DOHH2 (cell line): ENCODE data around the gene PQBP1.

Experiments used
- CTCF ChIP-seq: fragments of 200-600 bp; sonication (generic); IDR thresholded peaks from one replicate; pipeline ENCODE4 v1.5.1; 2014; ENCODE audit warnings: antibody characterized with exemption, mild to moderate bottlenecking, low read depth, low read length; ENCODE audit not compliant: poor library complexity, severe bottlenecking
- EZH2phosphoT487 ChIP-seq: fragments of 200-600 bp; sonication (generic); IDR thresholded peaks from 2 replicates; pipeline ENCODE4 v1.6.1; 2017; ENCODE audit warnings: borderline replicate concordance, mild to moderate bottlenecking, antibody characterized with exemption, low read length, moderate library complexity, mixed read lengths

GRCh38 chrX:48933757-48934156 is 36.0 kb downstream of the PQBP1 start:
- TF ChIP-seq CTCF (no peak), EZH2phosphoT487 (no peak)
